IPS-NIHi11 (cell line): Measurements from ENCODE around the gene OSBPL6.

ENCODE experiments used
- DNase-seq: peaks from one replicate; pipeline ENCODE4 v3.0.0; 2012; ENCODE audit warnings: mixed read lengths, low spot score

OSBPL6 gene

DNA sequence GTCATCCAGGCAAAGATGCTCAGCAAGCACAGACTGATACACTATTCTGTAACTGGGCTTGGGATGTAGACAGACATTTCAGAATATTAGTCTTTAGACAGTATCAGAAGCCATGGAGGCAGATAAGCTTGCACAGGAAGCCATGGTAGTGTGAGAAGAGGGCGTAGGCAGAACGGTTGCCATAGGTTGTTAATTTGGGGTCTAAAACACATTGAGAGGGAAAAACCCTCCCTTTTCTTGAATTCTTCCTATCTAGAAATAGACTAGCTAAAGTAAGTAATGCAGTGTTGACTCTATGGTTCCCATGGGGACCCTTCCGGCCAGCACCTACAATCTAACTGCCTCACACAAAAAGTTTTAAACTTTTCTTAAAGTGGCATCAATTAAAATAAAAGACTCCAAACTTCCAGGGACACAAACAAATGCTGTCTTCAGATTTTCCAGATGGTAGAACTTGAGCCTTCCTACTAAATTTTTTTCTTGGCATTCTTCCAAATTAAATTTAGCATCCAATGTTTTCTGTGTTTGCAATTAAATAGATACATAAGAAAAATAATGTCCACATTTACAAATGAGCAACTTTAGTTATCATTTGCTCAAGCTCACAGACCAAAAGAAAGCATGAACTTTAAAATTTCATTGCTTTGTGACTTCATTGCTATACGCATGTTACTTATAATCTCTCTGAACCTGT is 254.8 kb downstream of the OSBPL6 start:
- no peak for DNase-seq

DNA sequence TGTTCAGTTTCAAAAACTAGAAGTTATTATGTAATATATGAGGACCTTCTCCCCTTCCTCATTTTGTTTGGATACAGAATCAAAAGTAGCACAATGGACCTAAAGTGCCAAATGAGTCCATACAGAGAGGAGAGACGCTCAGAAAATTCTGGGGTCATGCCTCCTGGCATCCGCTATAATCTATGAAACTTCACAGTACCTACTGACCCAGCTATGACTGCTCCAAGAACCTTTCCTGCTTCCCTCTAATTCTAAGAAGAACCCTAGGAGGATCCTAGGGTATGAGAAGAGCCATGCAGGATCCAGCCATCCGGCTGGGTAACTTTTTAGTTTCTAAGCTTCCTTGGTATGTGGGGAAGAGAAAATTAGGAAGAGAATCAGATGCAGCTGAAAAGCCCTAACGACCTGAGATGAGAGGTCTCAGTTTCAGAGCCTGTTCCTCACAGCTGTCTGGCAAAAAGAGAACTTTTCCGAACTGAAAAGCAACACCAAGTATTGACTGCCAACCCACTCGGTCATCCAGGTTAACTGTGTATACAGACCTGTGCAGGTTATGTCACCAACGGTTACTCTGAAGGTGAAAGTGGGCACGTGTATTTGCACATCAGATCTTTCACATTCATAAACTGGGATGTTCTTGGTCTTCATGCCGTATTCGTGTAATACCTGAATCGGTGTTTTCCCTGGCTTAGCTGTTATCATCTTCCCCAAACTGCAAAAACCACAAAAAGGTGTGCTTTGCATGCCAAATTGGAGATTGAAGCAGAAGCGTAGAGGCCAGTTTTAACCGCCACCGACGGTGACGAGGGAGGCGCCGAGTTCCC is 255.6 kb downstream of the OSBPL6 start:
- DNase-seq: no peak

DNA sequence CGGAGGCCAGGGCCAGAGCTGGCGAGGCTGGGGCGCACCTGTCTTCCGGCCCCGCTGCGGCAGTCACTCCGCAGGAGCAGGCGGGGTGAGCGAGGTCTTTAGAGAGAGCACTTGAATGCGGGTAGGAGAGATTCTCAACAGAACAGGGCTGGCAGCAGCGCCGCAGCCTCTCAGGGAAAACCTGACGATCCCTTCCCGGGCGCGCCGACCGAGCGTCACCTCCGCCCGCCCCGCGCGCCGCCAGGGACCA is 256.1 kb downstream of the OSBPL6 start:
- DNase-seq: no peak

DNA sequence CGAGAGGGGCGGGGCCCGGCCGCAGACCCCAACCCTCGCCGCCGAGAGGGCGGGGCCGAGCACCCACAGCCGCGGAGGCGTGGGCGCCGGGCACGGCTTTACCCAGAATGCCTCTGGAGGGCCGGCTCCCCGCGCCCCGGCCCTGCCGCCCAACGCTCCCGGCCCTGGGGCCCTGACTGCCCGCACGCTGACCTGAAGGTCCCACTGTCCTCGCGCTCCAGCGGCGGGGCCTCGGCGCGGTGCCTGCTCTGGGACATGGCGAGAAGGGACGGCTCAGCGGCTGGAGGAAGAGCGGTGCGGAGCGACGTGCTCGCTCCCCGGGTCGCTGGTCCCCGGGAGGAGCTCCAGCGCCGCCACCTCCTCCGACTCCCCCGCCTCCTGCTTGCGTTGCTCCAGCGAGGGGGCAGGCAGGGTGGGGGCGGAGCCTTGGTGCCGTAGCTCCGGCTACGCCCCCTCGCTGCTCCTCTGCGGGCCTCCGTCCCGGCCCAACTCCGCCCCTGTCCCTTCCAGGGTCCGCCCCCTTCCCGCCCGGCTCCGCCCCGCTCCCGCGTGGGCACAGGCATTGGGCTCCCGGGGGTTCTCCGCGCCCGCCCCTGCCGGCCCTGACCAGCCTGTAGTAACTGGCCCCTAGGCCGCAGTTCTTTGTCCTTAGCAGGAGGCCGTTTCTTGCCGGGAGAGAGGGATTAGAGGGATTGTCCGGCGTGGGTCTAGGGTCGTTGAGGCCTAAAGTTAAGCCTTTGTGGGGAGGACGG is 256.6 kb downstream of the OSBPL6 start, which contains the start of the genes PJVK and PRKRA:
TSS of gene PJVK (plus strand) at position 605 of the 752 bp plus-strand sequence. CDS start 2,032 bp downstream, outside the sequence.
TSS of gene PRKRA (minus strand) at position 402 of the 752 bp plus-strand sequence. CDS start at position 257, 145 bp downstream.
- DNase-seq: peak; percentile 96

DNA sequence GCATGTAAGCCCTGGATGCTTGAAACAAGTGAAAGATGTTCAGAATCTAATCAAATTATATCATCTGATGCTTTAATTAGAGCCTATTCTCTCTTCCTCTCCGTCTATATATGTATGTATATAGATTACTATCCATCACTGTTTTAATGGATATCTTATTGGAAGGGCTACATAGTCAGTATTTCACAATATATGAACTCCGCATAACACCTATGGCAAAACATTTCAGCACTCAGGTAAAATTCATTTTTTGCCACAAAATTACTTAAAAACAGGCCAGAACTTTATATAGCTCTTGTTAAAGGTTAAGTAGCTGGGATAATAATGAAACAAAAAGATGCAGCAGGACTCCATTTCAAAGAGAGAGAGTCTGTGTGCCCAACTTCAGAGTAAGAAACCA is 258.0 kb downstream of the OSBPL6 start:
- no peak for DNase-seq
